H9 (cell line): ENCODE data around the gene KIAA0825. TPM values are rescaled to one million over a fixed set of nuclear protein-coding genes. Genes with fewer than 3 reads are reported as not detected.
"Not testable (repeated sequence)": the region's sequence is repeated elsewhere in the genome, so short reads cannot be mapped to it uniquely, and the experiment has no call there.

ENCODE experiments used
- DNase-seq: peaks from one replicate; pipeline ENCODE4 v3.0.0-alpha.2; 2017
- H2AFZ ChIP-seq: one replicate; pipeline ENCODE4 v1.6.1; 2013; ENCODE audit warnings: mild to moderate bottlenecking, low read length, control low read depth, moderate library complexity
- H2AK5ac ChIP-seq: 2 replicates; pipeline ENCODE4 v1.6.1; 2013; ENCODE audit warnings: low read length, control low read depth, mixed read lengths; ENCODE audit not compliant: insufficient read length
- H2BK120ac ChIP-seq: one replicate; pipeline ENCODE4 v1.6.1; 2013; ENCODE audit warnings: low read depth, mild to moderate bottlenecking, low read length, control low read depth, inconsistent platforms; ENCODE audit not compliant: poor library complexity, severe bottlenecking
- H2BK12ac ChIP-seq: 2 replicates; pipeline ENCODE4 v1.6.1; 2013; ENCODE audit warnings: low read length, control low read depth, mixed read lengths, low read depth; ENCODE audit not compliant: insufficient read length
- H2BK15ac ChIP-seq: 2 replicates; pipeline ENCODE4 v1.6.1; 2013; ENCODE audit warnings: low read depth, low read length, control low read depth
- H2BK20ac ChIP-seq: one replicate; pipeline ENCODE4 v1.6.1; 2013; ENCODE audit warnings: low read depth, mild to moderate bottlenecking, low read length, control low read depth, inconsistent platforms; ENCODE audit not compliant: poor library complexity, severe bottlenecking
- H2BK5ac ChIP-seq: 2 replicates; pipeline ENCODE4 v1.6.1; 2013; ENCODE audit warnings: low read length, control low read depth, mixed read lengths; ENCODE audit not compliant: insufficient read length
- H3K14ac ChIP-seq: 2 replicates; pipeline ENCODE4 v1.6.1; 2013; ENCODE audit warnings: low read length, control low read depth; ENCODE audit not compliant: insufficient read depth
- H3K18ac ChIP-seq: 2 replicates; pipeline ENCODE4 v1.6.1; 2013; ENCODE audit warnings: low read depth, mild to moderate bottlenecking, mixed read lengths, low read length, control low read depth; ENCODE audit not compliant: insufficient read length
- H3K23ac ChIP-seq: 2 replicates; pipeline ENCODE4 v1.6.1; 2013; ENCODE audit warnings: low read length, control low read depth, mixed read lengths, low read depth; ENCODE audit not compliant: insufficient read length
- H3K23me2 ChIP-seq: 2 replicates; pipeline ENCODE4 v1.6.1; 2013; ENCODE audit warnings: low read depth, mild to moderate bottlenecking, mixed read lengths, low read length, control low read depth; ENCODE audit not compliant: insufficient read length, poor library complexity, severe bottlenecking
- H3K27ac ChIP-seq: 2 replicates; pipeline ENCODE4 v1.5.1; 2013; ENCODE audit warnings: low read length, control low read depth, mixed read lengths, low read depth; ENCODE audit not compliant: insufficient read length
- H3K27me3 ChIP-seq: 2 replicates; pipeline ENCODE4 v1.6.1; 2013; ENCODE audit warnings: low read length, control low read depth, inconsistent platforms; ENCODE audit not compliant: insufficient read depth
- H3K4ac ChIP-seq: 2 replicates; pipeline ENCODE4 v1.6.1; 2013; ENCODE audit warnings: low read depth, mild to moderate bottlenecking, control low read depth, inconsistent platforms, low read length, moderate library complexity
- H3K4me1 ChIP-seq: 2 replicates; pipeline ENCODE4 v1.6.1; 2013; ENCODE audit warnings: low read length, control low read depth, inconsistent platforms; ENCODE audit not compliant: insufficient read depth
- H3K4me2 ChIP-seq: 2 replicates; pipeline ENCODE4 v1.6.1; 2013; ENCODE audit warnings: low read length, control low read depth, mixed read lengths; ENCODE audit not compliant: insufficient read length, insufficient read depth
- H3K56ac ChIP-seq: 2 replicates; pipeline ENCODE4 v1.6.1; 2013; ENCODE audit warnings: low read depth, mild to moderate bottlenecking, mixed read lengths, low read length, control low read depth; ENCODE audit not compliant: insufficient read length
- H3K79me1 ChIP-seq: 2 replicates; pipeline ENCODE4 v1.6.1; 2013; ENCODE audit warnings: low read depth, mild to moderate bottlenecking, moderate library complexity, low read length, control low read depth, inconsistent platforms; ENCODE audit not compliant: insufficient read depth, poor library complexity, severe bottlenecking
- H3K79me2 ChIP-seq: 2 replicates; pipeline ENCODE4 v1.6.1; 2013; ENCODE audit warnings: low read length, control low read depth, inconsistent platforms; ENCODE audit not compliant: insufficient read depth
- H3K9ac ChIP-seq: 2 replicates; pipeline ENCODE4 v1.6.1; 2013; ENCODE audit warnings: low read length, control low read depth, mixed read lengths; ENCODE audit not compliant: insufficient read length; ENCODE audit errors: extremely low read depth
- H3K9me3 ChIP-seq: one replicate; pipeline ENCODE4 v1.6.1; 2013; ENCODE audit warnings: low read depth, low read length, inconsistent platforms; ENCODE audit not compliant: control insufficient read depth
- H3T11ph ChIP-seq: one replicate; pipeline ENCODE4 v1.6.1; 2013; ENCODE audit warnings: mild to moderate bottlenecking, low read length, control low read depth, inconsistent platforms
- H4K20me1 ChIP-seq: one replicate; pipeline ENCODE4 v1.6.1; 2013; ENCODE audit not compliant: control insufficient read depth, insufficient read length, insufficient read depth
- H4K5ac ChIP-seq: 2 replicates; pipeline ENCODE4 v1.6.1; 2013; ENCODE audit warnings: low read depth, mild to moderate bottlenecking, mixed read lengths, low read length, control low read depth; ENCODE audit not compliant: insufficient read length
- H4K8ac ChIP-seq: replicated peaks from 2 replicates; pipeline ENCODE4 v1.6.1; 2013; ENCODE audit warnings: low read length, control low read depth, mixed read lengths, low read depth; ENCODE audit not compliant: insufficient read length
- H4K91ac ChIP-seq: 2 replicates; pipeline ENCODE4 v1.6.1; 2013; ENCODE audit warnings: low read depth, mild to moderate bottlenecking, moderate library complexity, mixed read lengths, low read length, control low read depth; ENCODE audit not compliant: insufficient read length
- H3K27ac Mint-ChIP-seq, 3 experiments: 2 replicates in 2 of 3; 3 replicates in 1 of 3; pipeline ENCODE4 v1.8.0; 2020 to 2021; ENCODE audit warnings: mixed read lengths in 3 of 3, mild to moderate bottlenecking in 1 of 3, moderate library complexity in 1 of 3
- H3K27me3 Mint-ChIP-seq: 2 replicates; pipeline ENCODE4 v1.8.0; 2021; ENCODE audit warnings: low read depth, mild to moderate bottlenecking, moderate library complexity, mixed read lengths
- H3K36me3 Mint-ChIP-seq, 3 experiments: 2 replicates in 2 of 3; 3 replicates in 1 of 3; pipeline ENCODE4 v1.8.0; 2020 to 2021; ENCODE audit warnings: low read depth in 3 of 3, mixed read lengths in 3 of 3; ENCODE audit not compliant: insufficient read depth in 1 of 3
- H3K4me1 Mint-ChIP-seq, 2 experiments: 2 replicates each; pipeline ENCODE4 v1.8.0; 2020; ENCODE audit warnings: mixed read lengths in 2 of 2
- H3K4me3 Mint-ChIP-seq, 2 experiments: 2 replicates in 1 of 2; 3 replicates in 1 of 2; pipeline ENCODE4 v1.8.0; 2020 to 2021; ENCODE audit warnings: mild to moderate bottlenecking in 2 of 2, mixed read lengths in 2 of 2, moderate library complexity in 1 of 2
- H3K9me3 Mint-ChIP-seq, 2 experiments: 2 replicates in 1 of 2; 3 replicates in 1 of 2; pipeline ENCODE4 v1.8.0; 2020; ENCODE audit warnings: mild to moderate bottlenecking in 2 of 2, mixed read lengths in 2 of 2, moderate library complexity in 1 of 2
- CTCF ChIP-seq: fragments of 200-600 bp; sonication (generic); conservative IDR thresholded peaks from 3 replicates; pipeline ENCODE4 v1.8.0; 2021; ENCODE audit warnings: antibody characterized with exemption, mild to moderate bottlenecking
- WGBS: extraction: QIAGEN DNeasy Blood & Tissue Kit; methylation state at CpG from one replicate; pipeline ENCODE4 v1.1.7; 2013; ENCODE audit warnings: missing lambda C conversion rate, low lambda C conversion rate, mixed read lengths; ENCODE audit not compliant: insufficient read length; ENCODE audit errors: extremely low coverage; 5-methylcytosine and 5-hydroxymethylcytosine counted together
- total RNA-seq: library from RNA; stranded (reverse); gene quantifications from 2 replicates; pipeline ENCODE4 v1.2.1, GENCODE V29; 2021

Gene KIAA0825
- total RNA-seq, 1 experiment from 2014 or later, result 1.8 TPM

GRCh38 chr5:94173100-94173499 lies 445.3 kb downstream of the KIAA0825 start:
- Histone ChIP-seq H4K20me1 (no peaks in the 10 kb centered on the region), H4K5ac (no peak overlapping the region), H3K79me2 (peaks cover 1% of the 10 kb centered on the region; the same call in 1 of the 2 replicates), H3K27me3 (no peaks in the 10 kb centered on the region), H3K56ac (no peak overlapping the region), H2BK15ac (no peak overlapping the region), H3K23ac (no peak overlapping the region), H3K27ac (no peak overlapping the region), H3K18ac (no peak overlapping the region), H3K23me2 (no peaks in the 10 kb centered on the region), H3K4me2 (no peak overlapping the region), H3K4ac (no peak overlapping the region), H3K9me3 (no peaks in the 10 kb centered on the region), H3K79me1 (no peaks in the 10 kb centered on the region), H3K9ac (no peak overlapping the region), H3K4me1 (no peaks in the 10 kb centered on the region), H2BK12ac (no peak overlapping the region), H2BK120ac (no peak overlapping the region), H2BK5ac (no peak overlapping the region), H2AK5ac (no peak overlapping the region), H2BK20ac (no peak overlapping the region), H3T11ph (no peak overlapping the region), H3K14ac (no peak overlapping the region), H4K8ac (no peak overlapping the region), H2AFZ (no peak overlapping the region), H4K91ac (no peak overlapping the region)
- H3K27ac Mint-ChIP-seq, result no peak overlapping the region
- H3K36me3 Mint-ChIP-seq, result peaks cover 10 to 18% (median 16%) of the 10 kb centered on the region in 3 experiments
- no peak overlapping the region for H3K4me3 Mint-ChIP-seq
- peaks cover 0 to 4% of the 10 kb centered on the region in 2 experiments; a peak in 2 of 5 replicates for H3K9me3 Mint-ChIP-seq
- no peak for TF ChIP-seq CTCF
- no peaks in the 10 kb centered on the region for H3K27me3 Mint-ChIP-seq
- WGBS, result no CpG with 5 or more reads among the region's 1 CpG
- no peak for DNase-seq
- peaks cover 18 to 23% of the 10 kb centered on the region in 2 experiments for H3K4me1 Mint-ChIP-seq

GRCh38 chr5:94171070-94171469 lies 447.3 kb downstream of the KIAA0825 start:
- H3K23me2 ChIP-seq, H3K4me1 ChIP-seq, H3K27me3 Mint-ChIP-seq, H3K4ac ChIP-seq, H4K91ac ChIP-seq, DNase-seq, H3K9me3 Mint-ChIP-seq, H3K9ac ChIP-seq, H3K27me3 ChIP-seq, H2BK12ac ChIP-seq, H3K27ac Mint-ChIP-seq, H3K56ac ChIP-seq, H3T11ph ChIP-seq, H3K4me2 ChIP-seq, H4K5ac ChIP-seq, H2BK20ac ChIP-seq, H2BK15ac ChIP-seq, H2AK5ac ChIP-seq, H3K79me2 ChIP-seq, H4K8ac ChIP-seq, H3K9me3 ChIP-seq, H3K4me3 Mint-ChIP-seq, H3K23ac ChIP-seq, H3K18ac ChIP-seq, H3K4me1 Mint-ChIP-seq, H2BK5ac ChIP-seq, H3K79me1 ChIP-seq, H4K20me1 ChIP-seq, H3K27ac ChIP-seq, H2AFZ ChIP-seq, H3K14ac ChIP-seq, H2BK120ac ChIP-seq: not testable (repeated sequence)
- WGBS, result no CpG with 5 or more reads among the region's 3 CpGs
- H3K36me3 Mint-ChIP-seq, result peaks cover 10 to 21% (median 17%) of the 10 kb centered on the region in 3 experiments
